GM12801 (cell line): ENCODE measurements around the gene DIMT1.

Source experiments
- CTCF ChIP-seq: IDR thresholded peaks from one replicate; pipeline ENCODE4 v1.5.1; 2011; ENCODE audit warnings: control low read depth; ENCODE audit not compliant: insufficient read length; ENCODE audit errors: extremely low read depth

DIMT1 gene

DNA sequence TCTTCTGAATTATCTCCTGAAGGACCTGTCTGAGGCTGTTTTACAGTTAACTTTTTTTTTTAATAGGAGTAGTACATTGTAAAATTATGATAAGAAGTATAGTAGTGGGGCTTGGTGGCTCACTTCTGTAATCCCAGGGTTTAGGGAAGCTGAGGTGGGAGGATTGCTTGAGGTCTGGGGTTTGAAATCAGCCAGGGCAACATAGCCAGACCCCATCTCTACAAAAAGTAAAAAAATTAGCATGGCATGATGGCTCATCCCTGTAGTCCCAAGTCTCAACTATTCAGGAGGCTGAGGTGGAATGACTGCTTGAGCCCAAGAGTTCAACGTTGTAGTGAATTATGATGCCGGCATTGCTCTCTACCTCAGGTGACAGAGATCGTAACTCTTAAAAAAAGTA is 15.9 kb upstream of the DIMT1 start:
- no peak for TF ChIP-seq CTCF

GRCh38 chr5:62418462-62419076 is 14.9 kb upstream of the DIMT1 start:
- no peak for TF ChIP-seq CTCF

DNA sequence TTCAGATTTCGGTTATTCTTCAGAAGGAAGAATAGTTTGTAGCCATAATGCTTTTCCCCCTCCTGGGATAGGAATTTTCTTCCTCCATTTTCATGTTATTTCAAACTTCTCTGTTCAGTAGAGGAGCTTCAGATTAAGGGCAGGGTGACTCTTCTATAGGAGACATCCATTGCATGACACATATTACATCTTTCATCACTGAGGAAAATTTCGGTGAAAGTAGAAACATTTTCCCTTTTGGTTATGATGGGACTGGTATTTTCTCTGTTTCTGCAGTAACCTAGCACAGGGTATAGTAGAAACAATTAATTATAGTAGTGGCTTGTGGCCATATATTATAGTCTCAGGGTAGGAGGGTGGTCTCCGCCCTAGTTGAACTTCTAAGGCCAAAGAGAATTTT is 10.0 kb upstream of the DIMT1 start:
- TF ChIP-seq CTCF: no peak

DNA sequence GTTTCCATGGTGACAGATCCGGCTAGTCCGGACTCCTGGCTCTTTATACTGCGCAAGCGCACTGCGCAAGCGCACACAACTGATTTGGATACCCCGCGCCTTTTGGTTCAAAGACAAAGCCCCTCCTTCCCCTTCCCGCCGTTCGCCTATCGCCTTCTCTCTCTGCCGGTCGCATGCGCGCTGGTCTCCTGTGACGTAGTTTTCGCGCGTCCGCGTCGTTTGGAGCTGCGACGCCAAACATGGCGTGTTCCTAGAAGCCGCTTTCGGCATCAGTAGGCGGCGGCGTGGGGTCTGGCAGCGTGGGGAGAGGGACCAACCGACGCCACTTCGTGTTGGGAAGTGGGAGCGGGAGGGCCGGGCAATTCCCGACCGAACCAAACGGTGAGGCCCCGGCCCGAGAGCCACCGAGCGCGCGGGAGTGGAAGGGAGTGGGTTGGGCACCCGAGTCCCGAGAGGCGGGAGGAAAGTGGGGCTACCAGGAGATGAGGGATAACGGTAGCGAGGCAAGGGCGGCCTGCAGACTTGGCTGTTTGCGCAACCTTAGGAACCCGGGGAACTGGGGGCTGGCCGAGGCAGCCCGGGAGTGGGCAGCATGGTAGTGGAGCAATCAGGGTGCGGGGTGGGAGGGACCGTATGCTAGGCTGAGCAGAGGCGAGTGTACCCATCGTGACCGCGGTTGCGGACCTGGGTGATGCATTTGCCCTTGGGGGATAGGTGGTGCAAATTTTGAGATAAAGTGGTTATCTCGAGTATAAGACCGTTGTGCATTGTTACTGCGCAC is 9.0 kb upstream of the DIMT1 start, which contains the start of gene IPO11:
Gene IPO11, plus strand, starts transcription at position 215 of the 781 bp plus-strand sequence. CDS start 24,517 bp downstream, outside the sequence.
- no peak for TF ChIP-seq CTCF

- TF ChIP-seq CTCF: no peak
These were observed 8.3 kb downstream of the DIMT1 start for GRCh38 chr5:62395210-62395950.

DNA sequence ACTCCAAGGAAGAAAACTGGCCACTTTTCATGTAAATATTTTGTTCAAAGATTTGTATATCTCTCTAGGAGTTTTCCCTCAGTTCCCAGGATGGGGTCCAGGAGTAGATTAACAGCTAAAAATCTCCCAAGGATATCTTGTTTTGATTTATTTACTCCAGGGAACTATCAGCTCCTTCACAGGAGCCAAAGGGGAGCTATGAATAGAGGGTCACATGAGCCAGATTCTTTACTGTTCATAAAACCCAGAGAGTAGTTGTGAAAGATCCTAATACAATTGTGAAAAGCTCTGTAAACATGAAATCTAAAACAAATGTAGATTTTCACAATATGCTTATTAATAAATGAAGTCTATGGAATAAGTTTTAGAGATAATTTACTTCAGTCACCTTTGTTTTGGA is 16.9 kb downstream of the DIMT1 start:
- no peak for TF ChIP-seq CTCF

DNA sequence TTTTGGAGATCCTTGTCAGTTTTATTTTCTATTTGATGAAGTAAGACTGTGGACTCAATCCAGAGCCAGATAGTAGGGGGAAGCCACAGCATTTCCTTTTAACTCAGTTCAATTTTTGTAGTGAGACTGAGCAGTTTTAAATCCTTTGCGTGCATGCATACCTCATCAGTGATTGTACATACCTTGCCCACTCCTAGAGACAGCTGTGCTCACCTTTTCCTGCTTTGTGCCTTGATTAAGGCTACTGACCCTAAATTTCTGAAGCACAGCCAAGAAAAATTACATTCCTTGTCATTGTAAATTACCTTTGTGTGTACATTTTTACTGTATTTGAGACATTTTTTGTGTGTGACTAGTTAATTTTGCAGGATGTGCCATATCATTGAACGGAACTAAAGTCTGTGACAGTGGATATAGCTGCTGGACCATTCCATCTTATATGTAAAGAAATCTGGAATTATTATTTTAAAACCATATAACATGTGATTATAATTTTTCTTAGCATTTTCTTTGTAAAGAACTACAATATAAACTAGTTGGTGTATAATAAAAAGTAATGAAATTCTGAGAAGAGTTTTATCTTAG is 17.8 kb downstream of the DIMT1 start:
- no peak for TF ChIP-seq CTCF
